Measurements from ENCODE around the gene KIF9. TPM values are rescaled to one million over a fixed set of nuclear protein-coding genes. Genes with fewer than 3 reads are reported as not detected.
"Not testable (repeated sequence)": the region's sequence is repeated elsewhere in the genome, so short reads cannot be mapped to it uniquely, and the experiment has no call there.

The KIF9 gene
- total RNA-seq, 2 donors from 2014 or later = 5.3 to 13.4 TPM

- Histone ChIP-seq H3K36me3 (no peaks in the 10 kb centered on the region), H3K9me3 (no peaks in the 10 kb centered on the region), H3K4me3 (no peak overlapping the region), H3K4me1 (no peaks in the 10 kb centered on the region), H3K27me3 (no peaks in the 10 kb centered on the region), H3K9ac (ENCODE audit: low read depth in 2 of 2, low read length in 2 of 2) (no peak overlapping the region), H3K27ac (no peak overlapping the region)
- no peak for TF ChIP-seq CTCF (IDR thresholded peaks at IDR 0.05)
- intact Hi-C loops (cut with DNase I) = no loop called here
- no peak for DNase-seq
Measured at GRCh38 chr3:47186285-47186684, 96.3 kb downstream of the KIF9 start.

- DNase-seq; intact Hi-C loops (cut with DNase I); H3K4me3 ChIP-seq; H3K27me3 ChIP-seq; H3K36me3 ChIP-seq; H3K9ac ChIP-seq (ENCODE audit: low read depth in 2 of 2, low read length in 2 of 2); H3K4me1 ChIP-seq; H3K27ac ChIP-seq; H3K9me3 ChIP-seq: not testable (repeated sequence)
Measured at GRCh38 chr3:47181685-47182084, 100.9 kb downstream of the KIF9 start.

- H3K4me3 ChIP-seq; intact Hi-C loops (cut with DNase I); H3K36me3 ChIP-seq; H3K9me3 ChIP-seq; DNase-seq; H3K4me1 ChIP-seq; H3K27me3 ChIP-seq; H3K27ac ChIP-seq; H3K9ac ChIP-seq (ENCODE audit: low read depth in 2 of 2, low read length in 2 of 2): not testable (repeated sequence)
Measured at GRCh38 chr3:47180011-47180410, 102.6 kb downstream of the KIF9 start.

Other genes starting within 250 kb of the KIF9 start
- 10 to 100 TPM; 39.5 to 48.6 TPM for gene SETD2, start 118.7 kb downstream of the KIF9 start, total RNA-seq
- gene KLHL18, start 145 bp upstream of the KIF9 start, total RNA-seq = 10 to 100 TPM; 22.3 to 31.6 TPM
- 10 to 100 TPM; 30.5 to 44.0 TPM for gene PTPN23, start 98.2 kb upstream of the KIF9 start, total RNA-seq
- 100 to 1,000 TPM in 1 of 2 donors, 10 to 100 TPM in 1; 86.5 to 137 TPM for gene SCAP, start 193.1 kb upstream of the KIF9 start, total RNA-seq
- 10 to 100 TPM; 16.1 to 37.6 TPM for gene ELP6, start 230.9 kb upstream of the KIF9 start, total RNA-seq

Measured in colonic mucosa (tissue), 4 donors.